Measurements from ENCODE around the gene FRYL. TPM values are rescaled to one million over a fixed set of nuclear protein-coding genes. Genes with fewer than 3 reads are reported as not detected.

The FRYL gene
- total and polyA plus RNA-seq, 2 of the 13 experiments (the other 11 are each of a cell fraction or from before 2014, with no cell fraction given) = 9.7 to 19.6 TPM

GRCh38 chr4:48651914-48652313 lies 128.2 kb downstream of the FRYL start (continued):
- TF ChIP-seq ETS1 (CRISPR knock-in tag; IDR thresholded peaks at IDR 0.05) (no peak), SYNCRIP (IDR thresholded peaks at IDR 0.05; ENCODE audit: insufficient read depth, low read depth, low read length) (no peak)

GRCh38 chr4:48649505-48649904 lies 130.6 kb downstream of the FRYL start:
- ATAC-seq = no peak
- no peaks in the 10 kb centered on the region for H3K9me3 ChIP-seq (ENCODE audit: low read length)
- no peak for TF ChIP-seq HHEX (CRISPR knock-in tag; IDR thresholded peaks at IDR 0.05)
- TF ChIP-seq ZNF574 (CRISPR knock-in tag; IDR thresholded peaks at IDR 0.05) = no peak
- TF ChIP-seq DBP (CRISPR knock-in tag; IDR thresholded peaks at IDR 0.05; ENCODE audit: not compliant biosample characterization) = no peak
- no peak for TF ChIP-seq GMEB1 (CRISPR knock-in tag; IDR thresholded peaks at IDR 0.05; ENCODE audit: borderline replicate concordance)
- no peak for TF ChIP-seq JARID2 (CRISPR knock-in tag; IDR thresholded peaks at IDR 0.05; ENCODE audit: insufficient replicate concordance)
- TF ChIP-seq FOXA1 (IDR thresholded peaks at IDR 0.05) = no peak
- TF ChIP-seq FOXA1 (CRISPR knock-in tag; IDR thresholded peaks at IDR 0.05) = no peak
- H3K4me3 ChIP-seq (replicated peaks in 1 of 3; ENCODE audit: insufficient read depth in 1 of 3, low read depth in 2 of 3, low read length in 3 of 3) = no peak overlapping the region
- H3K27ac ChIP-seq (ENCODE audit: extremely low read length, insufficient read depth, low read length) = no peak overlapping the region
- BruUV-seq (replicated peaks) = no TSS peak
- H4K20me1 ChIP-seq (ENCODE audit: insufficient read depth, low read length) = no peaks in the 10 kb centered on the region
- in situ Hi-C loops (cut with HindIII; ENCODE audit: extremely low pct_ligation_motif_present, low pct_unique_long_range_greater_than_20kb) (no loop called here), intact Hi-C loops (cut with micrococcal nuclease; ENCODE audit: unreplicated experiment) (no loop called here)
- ChIA-PET CTCF (ENCODE audit: low intra/inter-chr PET ratio, low total read pairs) (no interaction called here), POLR2A (no interaction called here)
- WGBS (ENCODE audit: low lambda C conversion rate) = 97% methylated on average over 3 of the region's 3 CpGs
- no peak for DNase-seq (ENCODE audit: low spot score)
- H3K4me1 ChIP-seq (ENCODE audit: insufficient read depth, low read length) = no peaks in the 10 kb centered on the region
- no peak overlapping the region for H2AFZ ChIP-seq (ENCODE audit: low read length)
- no peak overlapping the region for H3K9ac ChIP-seq (ENCODE audit: insufficient read depth, low read depth, low read length)
- H3K4me2 ChIP-seq (ENCODE audit: low read depth, low read length) = no peak overlapping the region
- no peaks in the 10 kb centered on the region for H3K79me2 ChIP-seq (ENCODE audit: insufficient read depth, low read length)
- H3K27me3 ChIP-seq (ENCODE audit: control insufficient read depth in 1 of 2, insufficient read depth in 2 of 2, low read length in 2 of 2) = no peaks in the 10 kb centered on the region
- H3K36me3 ChIP-seq (replicated peaks in 1 of 2; ENCODE audit: control insufficient read depth in 1 of 2, insufficient read depth in 2 of 2, low read length in 2 of 2) = no peaks in the 10 kb centered on the region
- no peak for FAIRE-seq

Measured in HepG2 (cell line).